GM21381 (cell line): ENCODE results near the gene BEST2.
A peak's percentile ranks its signal among the peaks of the same experiment; 100 is the strongest.
"Not testable (repeated sequence)": the region's sequence is repeated elsewhere in the genome, so short reads cannot be mapped to it uniquely, and the experiment has no call there.

ENCODE experiments used
- ATAC-seq: cut with Tn5 transposase; IDR thresholded peaks from one replicate; pipeline ENCODE4 v1.9.1; 2021; ENCODE audit warnings: mild to moderate bottlenecking, moderate library complexity; ENCODE audit not compliant: unreplicated experiment

The BEST2 gene

GRCh38 chr19:12797607-12798006 is 46.0 kb downstream of the BEST2 start:
- not testable (repeated sequence) for ATAC-seq

GRCh38 chr19:12799742-12800465 is 48.3 kb downstream of the BEST2 start:
- no peak for ATAC-seq

- ATAC-seq, result no peak
These were observed 48.8 kb downstream of the BEST2 start for GRCh38 chr19:12800466-12800770.

GRCh38 chr19:12800923-12801465 is 49.4 kb downstream of the BEST2 start:
- ATAC-seq, result no peak

- ATAC-seq, result no peak
These were observed 50.1 kb downstream of the BEST2 start, which contains the start of the genes PRDX2 and THSD8 for GRCh38 chr19:12801466-12802266. Gene PRDX2, minus strand, starts transcription at chr19:12801800. Its CDS starts 539 bp downstream, at chr19:12801261. Gene THSD8, plus strand, starts transcription at chr19:12802069. Its CDS starts 3 bp downstream, at chr19:12802072.

- no peak for ATAC-seq
These were observed 50.9 kb downstream of the BEST2 start for GRCh38 chr19:12802267-12803106.

GRCh38 chr19:12804051-12804450 is 52.5 kb downstream of the BEST2 start:
- no peak for ATAC-seq

GRCh38 chr19:12806242-12807081 is 54.9 kb downstream of the BEST2 start, which contains the start of gene RNASEH2A:
Gene RNASEH2A, plus strand, starts transcription at chr19:12806584. Its CDS starts 90 bp downstream, at chr19:12806674.
- ATAC-seq, result peak; percentile 86
